GM12878 (cell line): ENCODE results near the gene NPHS1. TPM values are rescaled to one million over a fixed set of nuclear protein-coding genes. Genes with fewer than 3 reads are reported as not detected.

Source experiments
- ATAC-seq: fragments of 200-7000 bp; cut with Tn5 transposase; 3 replicates; pipeline ENCODE4 v1.9.1; 2020; ENCODE audit warnings: mild to moderate bottlenecking, moderate library complexity
- BruUV-seq: library from RNA; stranded (reverse); fragments of 400-500 nt; replicated peaks from 2 replicates; lab custom pipeline; 2021; lab: Mats Ljungman, UMichigan
- CTCF ChIA-PET: fragments of 300-600 bp; sonication (Branson Sonifier 250); formaldehyde crosslinking; extraction: SDS; loops from one replicate; lab custom pipeline; 2021; ENCODE audit warnings: inconsistent platforms; lab: Yijun Ruan, JAX
- POLR2A ChIA-PET: fragments of 350-600 bp; formaldehyde crosslinking; extraction: SDS; loops from one replicate; lab custom pipeline; 2021; ENCODE audit warnings: inconsistent platforms; lab: Charles Lee
- RAD21 ChIA-PET: fragments of 300-600 bp; sonication (Branson Sonifier 250); formaldehyde crosslinking; loops from one replicate; lab custom pipeline; 2023; ENCODE audit warnings: antibody characterized with exemption; ENCODE audit not compliant: unreplicated experiment; lab: Charles Lee
- SMC1A ChIA-PET: fragments of 300-600 bp; sonication (Branson Sonifier 250); formaldehyde crosslinking; loops from one replicate; lab custom pipeline; 2023; ENCODE audit not compliant: unreplicated experiment, uncharacterized antibody; lab: Charles Lee
- DNase-seq: peaks from one replicate; pipeline ENCODE4 v3.0.0-alpha.2; 2011; ENCODE audit warnings: low read depth, low spot score
- FAIRE-seq: peaks from 3 replicates; lab custom pipeline; 2011; peaks lifted over from hg19 to GRCh38; lab: Jason Lieb, UNC
- H2AFZ ChIP-seq: 2 replicates; pipeline ENCODE4 v1.6.0; 2011; ENCODE audit warnings: low read depth, low read length, control low read depth; ENCODE audit not compliant: control insufficient read depth
- H3K27ac ChIP-seq: 2 replicates; pipeline ENCODE4 v1.5.1; 2011; ENCODE audit warnings: control low read depth; ENCODE audit not compliant: control insufficient read depth, insufficient read depth
- H3K27me3 ChIP-seq, 2 experiments: replicated peaks in 1 of 2; 2 replicates each; pipeline versions ENCODE4 v1.6.0 to v1.6.1; 2011; ENCODE audit warnings: low read length in 1 of 2; ENCODE audit not compliant: control insufficient read depth in 2 of 2, insufficient read depth in 2 of 2
- H3K36me3 ChIP-seq, 2 experiments: 2 replicates each; pipeline ENCODE4 v1.5.1; 2011; ENCODE audit warnings: low read length in 1 of 2; ENCODE audit not compliant: control insufficient read depth in 2 of 2, insufficient read depth in 2 of 2
- H3K4me1 ChIP-seq: 2 replicates; pipeline ENCODE4 v1.6.1; 2011; ENCODE audit warnings: mild to moderate bottlenecking, low read length, moderate library complexity, mixed read lengths; ENCODE audit not compliant: control insufficient read depth, insufficient read depth
- H3K4me2 ChIP-seq: 2 replicates; pipeline ENCODE4 v1.6.0; 2011; ENCODE audit warnings: control low read depth; ENCODE audit not compliant: control insufficient read depth, insufficient read depth
- H3K4me3 ChIP-seq: fragments of 200-600 bp; sonication (generic); 2 replicates; pipeline ENCODE4 v1.5.1; 2016
- H3K79me2 ChIP-seq: 2 replicates; pipeline ENCODE4 v1.6.0; 2011; ENCODE audit warnings: low read length; ENCODE audit not compliant: control insufficient read depth, insufficient read depth
- H3K9ac ChIP-seq: 2 replicates; pipeline ENCODE4 v1.8.0; 2011; ENCODE audit warnings: low read length, control low read depth, mixed read lengths; ENCODE audit not compliant: control insufficient read depth, insufficient read depth
- H3K9me3 ChIP-seq: replicated peaks from 3 replicates; pipeline ENCODE4 v1.5.1; 2011; ENCODE audit warnings: mild to moderate bottlenecking, low read length; ENCODE audit not compliant: control insufficient read depth, insufficient read depth
- H4K20me1 ChIP-seq: 2 replicates; pipeline ENCODE4 v1.6.0; 2011; ENCODE audit not compliant: control insufficient read depth, insufficient read depth
- HDAC2 ChIP-seq: fragments of 200-600 bp; sonication (generic); IDR thresholded peaks from 2 replicates; pipeline ENCODE4 v1.6.1; 2017
- NFYA ChIP-seq: IDR thresholded peaks from 2 replicates; pipeline ENCODE4 v1.6.1; 2011; ENCODE audit warnings: low read depth, mild to moderate bottlenecking, low read length, improper control_type of control experiment, borderline replicate concordance
- NR2C1 ChIP-seq: fragments of 450-650 bp; IDR thresholded peaks from 2 replicates; pipeline ENCODE4 v1.6.1; 2017; ENCODE audit warnings: antibody characterized with exemption, mild to moderate bottlenecking, moderate library complexity
- NR2C2 ChIP-seq: IDR thresholded peaks from 2 replicates; pipeline ENCODE4 v1.6.1; 2011; ENCODE audit warnings: borderline replicate concordance, low read depth; ENCODE audit not compliant: control insufficient read depth, insufficient read length
- NR2F1 ChIP-seq: fragments of 450-650 bp; conservative IDR thresholded peaks from 2 replicates; pipeline ENCODE4 v1.6.1; 2017; ENCODE audit warnings: mild to moderate bottlenecking
- ZSCAN29 ChIP-seq: fragments of 450-650 bp; IDR thresholded peaks from 2 replicates; pipeline ENCODE4 v1.6.1; 2017; ENCODE audit warnings: mild to moderate bottlenecking, moderate library complexity
- WGBS: methylation state at CpG from one replicate; pipeline ENCODE4 v1.1.6; 2016; ENCODE audit warnings: low lambda C conversion rate; ENCODE audit not compliant: insufficient replicate concordance, insufficient coverage; ENCODE audit errors: missing lambda C conversion rate; 5-methylcytosine and 5-hydroxymethylcytosine counted together
- in situ Hi-C: fragments of 300-500 bp; cut with MboI; formaldehyde crosslinking; loops from 9 replicates; pipeline ENCODE4 v1.14.3; 2018; ENCODE audit warnings: mixed read lengths
- intact Hi-C: fragments of 100-400 bp; cut with micrococcal nuclease; formaldehyde crosslinking; loops from one replicate; pipeline ENCODE4 v1.14.2; 2022; ENCODE audit not compliant: unreplicated experiment
- polyA plus RNA-seq, 11 experiments: library from polyadenylated mRNA; depleted of rRNA in 4 of 11; unstranded in 6 of 11; stranded (reverse) in 5 of 11; fragments of >200 nt; fragmentation: Nextera tagmentation in 4 of 11; fragmentation: Illumina TruSeq in 1 of 11; extraction: Ambion mirVana in 4 of 11; extraction: Trizol in 1 of 11; gene quantifications; 1 replicate in 1 of 11; 2 replicates in 10 of 11; pipeline versions ENCODE4 v1.2.1 to v1.2.3, GENCODE V29; 2011 to 2016; ENCODE audit warnings: inconsistent platforms in 2 of 11, missing spikeins in 2 of 11, low read depth in 1 of 11
- total RNA-seq, 4 experiments: library from RNA; depleted of rRNA in 3 of 4; stranded (reverse); fragments of >200 nt in 3 of 4; fragmentation: Illumina TruSeq in 1 of 4; extraction: Trizol in 1 of 4; gene quantifications; 2 replicates each; pipeline versions ENCODE4 v1.2.1 to v1.2.3, GENCODE V29; 2013 to 2021

NPHS1 gene
- total and polyA plus RNA-seq, 10 of the 15 experiments (the other 5 are each of a cell fraction or from before 2014, with no cell fraction given) = not detected

GRCh38 chr19:35889370-35890112, 37.2 kb upstream of the NPHS1 start:
- ChIA-PET SMC1A (no interaction called here), RAD21 (no interaction called here), POLR2A (interaction anchor here (0.7 to 1.2 kb wide), 3 partner anchors 43 to 181 kb away, joined by 3 to 4 read pairs (median 4); no protein-coding TSS in a partner anchor), CTCF (interaction anchor here (0.6 to 1.0 kb wide), 2 partner anchors 9 to 38 kb away, joined by 3 read pairs; no protein-coding TSS in a partner anchor)
- H4K20me1 ChIP-seq = peaks cover 3% of the 10 kb centered on the region; the same call in 1 of the 2 replicates
- no peaks in the 10 kb centered on the region for H3K9me3 ChIP-seq
- FAIRE-seq = no peak
- H3K27ac ChIP-seq = no peak overlapping the region
- intact Hi-C loops = no loop called here
- no peak for DNase-seq
- no peaks in the 10 kb centered on the region for H3K79me2 ChIP-seq
- no peak overlapping the region for H3K9ac ChIP-seq
- H3K27me3 ChIP-seq = no peaks in the 10 kb centered on the region
- H2AFZ ChIP-seq = no peak overlapping the region
- peaks cover 20 to 34% of the 10 kb centered on the region in 2 experiments for H3K36me3 ChIP-seq
- TF ChIP-seq HDAC2 (no peak), ZSCAN29 (no peak), NR2C2 (peak; percentile 43), NFYA (no peak), NR2F1 (peak; percentile 95), NR2C1 (peak; percentile 82)
- H3K4me3 ChIP-seq = no peak overlapping the region
- 98% methylated on average over 18 of the region's 18 CpGs for WGBS
- H3K4me2 ChIP-seq = no peak overlapping the region
- no peaks in the 10 kb centered on the region for H3K4me1 ChIP-seq
- in situ Hi-C loops = loop anchor here (5.0 kb wide), 1 partner anchor 43 kb away; no protein-coding TSS in a partner anchor
- BruUV-seq = no TSS peak
- no peak for ATAC-seq
